Left ventricle myocardium inferior (tissue), 1 donor: Measurements from ENCODE around the gene ARL3. TPM values are rescaled to one million over a fixed set of nuclear protein-coding genes. Genes with fewer than 3 reads are reported as not detected.

ENCODE experiments used
- DNase-seq: peaks from one replicate; pipeline ENCODE4 v3.0.0-alpha.2; 2020
- H3K27ac ChIP-seq: fragments of 200-600 bp; replicated peaks from 2 replicates; pipeline ENCODE4 v1.8.0; 2021
- H3K27me3 ChIP-seq: fragments of 200-600 bp; 2 replicates; pipeline ENCODE4 v1.8.0; 2021; ENCODE audit warnings: low read depth
- H3K36me3 ChIP-seq: fragments of 200-600 bp; 2 replicates; pipeline ENCODE4 v1.8.0; 2021
- H3K4me1 ChIP-seq: fragments of 200-600 bp; 2 replicates; pipeline ENCODE4 v1.8.0; 2021
- H3K4me3 ChIP-seq: fragments of 200-600 bp; 2 replicates; pipeline ENCODE4 v1.8.0; 2021; ENCODE audit warnings: mild to moderate bottlenecking, moderate library complexity
- H3K9me3 ChIP-seq: fragments of 200-600 bp; replicated peaks from 2 replicates; pipeline ENCODE4 v1.8.0; 2021
- intact Hi-C: fragments of 100-400 bp; cut with micrococcal nuclease; formaldehyde crosslinking; loops from one replicate; pipeline ENCODE4 v1.11.0; 2022
- total RNA-seq: library from RNA; stranded (reverse); fragmentation: NEBNext Ultra II Directional; extraction: Animal tissue kit (Norgen Biotek cat#: 25700); gene quantifications from one replicate; pipeline ENCODE4 v1.2.1, GENCODE V29; 2021
- TF ChIP-seq, protein P1 (sequence below): fragments of 200-600 bp; IDR thresholded peaks from 2 replicates; pipeline ENCODE4 v1.8.0; 2021; ENCODE audit warnings: antibody characterized with exemption, mild to moderate bottlenecking, borderline replicate concordance
- donor health status: DM: no; HTN: yes; CAD: no; lungs with severe emphysema.

ARL3 gene
- total RNA-seq, 1 donor from 2014 or later: 13.4 TPM

DNA sequence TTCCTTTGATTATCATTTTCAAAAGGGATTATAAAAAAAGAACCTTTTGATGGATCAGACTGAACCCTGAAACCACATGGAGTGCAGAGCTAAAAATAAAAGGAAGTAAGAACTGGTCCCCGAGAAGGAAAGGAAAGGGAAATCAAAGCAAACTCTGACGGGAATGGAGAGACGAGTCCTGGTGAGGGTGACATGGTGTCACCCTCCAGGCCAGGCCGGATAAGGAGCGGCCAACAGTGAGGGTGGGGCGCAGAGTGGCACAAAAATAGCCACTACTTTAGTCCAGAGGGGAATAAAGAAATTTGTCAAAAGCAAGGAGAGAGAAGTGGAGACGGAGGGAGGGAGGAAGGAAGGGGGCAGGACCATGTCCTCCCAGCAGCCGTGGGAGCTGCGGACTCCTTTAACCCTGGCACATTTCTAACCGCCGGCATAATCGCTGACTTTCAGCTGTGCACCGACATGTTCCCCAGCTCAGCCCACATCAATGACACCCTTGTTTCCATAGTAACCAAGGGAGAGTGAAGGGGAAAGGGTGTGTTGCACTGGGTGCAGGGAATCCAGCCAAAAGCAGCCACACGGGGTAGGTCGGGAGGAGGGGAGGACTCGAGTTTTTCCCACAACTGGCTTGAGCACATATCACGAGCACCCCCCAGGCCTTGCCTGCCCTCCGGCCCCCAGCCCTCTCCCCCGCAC lies 40.2 kb downstream of the ARL3 start:
- intact Hi-C loops: no loop called here
- no peaks in the 10 kb centered on the region for H3K36me3 ChIP-seq
- H3K9me3 ChIP-seq: no peaks in the 10 kb centered on the region
- peak; percentile 70 for DNase-seq
- H3K27me3 ChIP-seq: no peaks in the 10 kb centered on the region
- peak overlapping the region; percentile 93 for H3K27ac ChIP-seq
- TF ChIP-seq, protein P1, sequence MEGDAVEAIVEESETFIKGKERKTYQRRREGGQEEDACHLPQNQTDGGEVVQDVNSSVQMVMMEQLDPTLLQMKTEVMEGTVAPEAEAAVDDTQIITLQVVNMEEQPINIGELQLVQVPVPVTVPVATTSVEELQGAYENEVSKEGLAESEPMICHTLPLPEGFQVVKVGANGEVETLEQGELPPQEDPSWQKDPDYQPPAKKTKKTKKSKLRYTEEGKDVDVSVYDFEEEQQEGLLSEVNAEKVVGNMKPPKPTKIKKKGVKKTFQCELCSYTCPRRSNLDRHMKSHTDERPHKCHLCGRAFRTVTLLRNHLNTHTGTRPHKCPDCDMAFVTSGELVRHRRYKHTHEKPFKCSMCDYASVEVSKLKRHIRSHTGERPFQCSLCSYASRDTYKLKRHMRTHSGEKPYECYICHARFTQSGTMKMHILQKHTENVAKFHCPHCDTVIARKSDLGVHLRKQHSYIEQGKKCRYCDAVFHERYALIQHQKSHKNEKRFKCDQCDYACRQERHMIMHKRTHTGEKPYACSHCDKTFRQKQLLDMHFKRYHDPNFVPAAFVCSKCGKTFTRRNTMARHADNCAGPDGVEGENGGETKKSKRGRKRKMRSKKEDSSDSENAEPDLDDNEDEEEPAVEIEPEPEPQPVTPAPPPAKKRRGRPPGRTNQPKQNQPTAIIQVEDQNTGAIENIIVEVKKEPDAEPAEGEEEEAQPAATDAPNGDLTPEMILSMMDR: peak; percentile 8
- peaks cover 100% of the 10 kb centered on the region for H3K4me1 ChIP-seq
- peak overlapping the region; percentile 53 for H3K4me3 ChIP-seq

DNA sequence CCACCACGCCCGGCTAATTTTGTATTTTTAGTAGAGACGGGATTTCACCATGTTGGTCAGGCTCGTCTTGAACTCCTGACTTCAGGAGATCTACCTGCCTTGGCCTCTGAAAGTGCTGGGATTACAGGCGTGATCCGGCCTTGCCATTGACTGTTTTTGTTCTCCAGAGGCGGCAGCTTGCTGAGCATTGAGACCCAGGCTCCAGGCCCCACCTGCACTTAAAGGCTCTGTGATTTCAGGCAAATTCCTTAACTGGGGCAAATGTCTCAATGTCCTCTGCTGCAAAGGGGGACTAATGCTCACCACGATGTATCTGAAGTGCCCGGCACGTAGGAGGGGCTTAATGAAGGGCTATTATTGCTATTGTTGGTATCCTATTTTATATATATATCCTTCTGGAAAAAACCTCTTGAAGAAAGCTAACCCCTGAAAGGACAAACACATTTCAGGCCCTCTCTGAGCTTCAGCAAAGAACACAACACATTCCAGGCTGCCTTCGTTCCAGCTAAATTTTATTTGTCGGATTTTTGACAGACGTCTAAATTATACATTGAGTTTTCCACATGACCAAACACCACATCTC lies 40.9 kb downstream of the ARL3 start:
- DNase-seq: no peak
- intact Hi-C loops: no loop called here
- peaks cover 100% of the 10 kb centered on the region for H3K4me1 ChIP-seq
- H3K27me3 ChIP-seq: no peaks in the 10 kb centered on the region
- TF ChIP-seq, protein P1: no peak
- peak overlapping the region; percentile 93 for H3K27ac ChIP-seq
- no peaks in the 10 kb centered on the region for H3K36me3 ChIP-seq
- H3K4me3 ChIP-seq: peak overlapping the region; percentile 53
- H3K9me3 ChIP-seq: no peaks in the 10 kb centered on the region

DNA sequence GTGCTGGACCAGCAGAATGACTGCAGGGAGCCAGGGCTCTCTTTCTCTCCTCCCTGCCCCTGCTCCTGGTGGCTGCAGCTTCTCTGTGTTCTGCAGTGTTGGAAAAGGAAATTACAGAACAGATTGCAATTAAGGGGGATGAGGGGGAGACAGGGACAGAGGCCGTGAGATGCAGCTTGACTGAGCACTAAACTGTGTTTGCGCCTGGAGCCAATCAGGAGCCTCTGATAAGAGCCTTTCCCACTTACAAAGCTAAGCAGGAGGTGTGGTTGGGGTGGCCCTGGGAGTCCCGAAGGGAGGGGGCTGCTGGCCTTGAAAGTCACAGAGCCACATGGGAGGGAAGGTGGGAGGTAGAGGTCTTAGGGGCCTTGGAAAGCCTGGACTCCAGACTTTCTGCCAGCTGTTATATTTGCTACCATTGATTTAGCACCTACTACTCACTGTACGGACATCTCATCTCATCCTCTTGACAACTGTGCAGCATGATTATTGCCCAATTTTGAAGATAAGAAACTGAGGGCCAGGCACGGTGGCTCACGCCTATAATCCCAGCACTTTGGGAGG lies 43.2 kb downstream of the ARL3 start:
- Histone ChIP-seq H3K9me3 (no peaks in the 10 kb centered on the region), H3K4me3 (no peak overlapping the region), H3K27ac (peak overlapping the region; percentile 89), H3K27me3 (no peaks in the 10 kb centered on the region), H3K36me3 (no peaks in the 10 kb centered on the region), H3K4me1 (peaks cover 78% of the 10 kb centered on the region)
- TF ChIP-seq, protein P1: no peak
- no peak for DNase-seq
- intact Hi-C loops: no loop called here

DNA sequence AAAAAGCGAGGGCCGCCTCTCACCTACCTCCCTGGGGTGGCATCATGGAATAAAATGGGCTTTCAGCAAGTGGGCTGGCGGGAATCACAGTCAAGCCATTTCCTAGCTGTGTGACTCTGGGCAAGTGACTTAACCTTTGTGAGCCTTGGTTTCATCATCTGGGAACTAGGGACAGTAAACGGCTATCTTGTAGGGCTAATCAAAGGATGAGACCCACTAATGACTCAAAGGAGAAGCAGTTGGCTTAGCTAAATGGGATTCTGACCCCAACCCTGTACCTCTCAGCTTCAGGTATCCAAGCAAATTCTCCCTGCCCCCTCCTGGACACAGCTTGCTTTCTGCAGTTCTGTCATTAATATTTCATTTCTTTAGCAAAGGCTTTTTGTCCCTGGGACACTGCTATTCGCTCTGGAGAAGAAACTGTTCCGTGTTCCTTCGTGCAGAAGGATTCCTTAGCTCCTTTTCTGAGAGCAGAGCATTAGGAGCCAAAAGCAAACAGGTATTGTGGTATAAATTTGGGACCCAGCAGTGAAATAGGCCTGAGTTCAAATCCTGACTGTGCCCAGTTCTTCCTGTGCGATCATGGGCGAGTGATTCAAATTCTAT lies 44.0 kb downstream of the ARL3 start:
- Histone ChIP-seq H3K36me3 (no peaks in the 10 kb centered on the region), H3K27ac (peak overlapping the region; percentile 89), H3K27me3 (no peaks in the 10 kb centered on the region), H3K9me3 (no peaks in the 10 kb centered on the region), H3K4me1 (peaks cover 70% of the 10 kb centered on the region), H3K4me3 (no peak overlapping the region)
- TF ChIP-seq, protein P1: peak; percentile 11
- intact Hi-C loops: no loop called here
- DNase-seq: no peak

DNA sequence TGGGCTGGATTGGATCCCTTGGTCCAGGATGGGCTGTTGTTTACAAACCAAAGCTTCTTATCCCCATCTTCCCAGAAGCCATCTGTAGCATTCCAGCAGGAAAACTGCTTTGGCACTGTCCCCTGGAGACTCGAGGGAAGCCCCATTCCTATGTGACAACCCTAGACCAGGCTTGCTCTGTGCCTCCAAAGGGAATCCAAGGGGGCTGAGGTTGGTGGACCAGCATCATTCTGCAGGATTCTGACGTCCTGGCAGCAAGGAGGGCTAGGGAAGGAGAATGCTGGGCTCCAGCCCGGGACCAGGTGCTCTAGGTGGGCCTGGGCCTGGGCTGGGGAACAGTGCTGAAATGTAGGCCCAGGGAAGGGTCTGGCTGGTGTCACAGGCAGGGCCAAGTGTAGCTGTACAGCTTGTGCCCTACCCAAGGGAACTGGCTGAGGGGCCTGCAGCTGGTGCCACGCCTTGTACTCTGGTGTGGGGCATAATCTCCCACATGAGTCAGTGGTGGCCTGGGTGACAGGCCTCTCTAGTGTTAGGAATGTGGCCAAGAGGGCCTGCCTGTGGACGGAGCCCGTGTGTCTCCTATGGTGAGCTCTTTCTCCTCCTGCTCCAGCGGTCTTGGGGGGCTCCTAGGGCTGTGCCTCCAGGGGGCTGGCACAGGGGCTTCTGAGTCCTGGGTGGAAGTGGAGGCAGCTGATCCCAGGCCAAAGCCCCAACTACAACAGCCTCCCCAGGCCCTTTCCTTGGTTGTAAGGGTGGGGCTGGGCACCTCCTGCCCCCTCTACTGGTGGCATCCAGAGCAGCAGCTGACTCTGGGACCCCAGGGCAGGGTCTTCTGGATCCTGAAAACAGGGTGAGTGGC lies 44.8 kb downstream of the ARL3 start:
- no peak overlapping the region for H3K4me3 ChIP-seq
- intact Hi-C loops: no loop called here
- H3K4me1 ChIP-seq: peaks cover 63% of the 10 kb centered on the region
- no peaks in the 10 kb centered on the region for H3K27me3 ChIP-seq
- TF ChIP-seq, protein P1: peak; percentile 66
- H3K36me3 ChIP-seq: no peaks in the 10 kb centered on the region
- DNase-seq: peak; percentile 65
- H3K9me3 ChIP-seq: no peaks in the 10 kb centered on the region
- peak overlapping the region; percentile 89 for H3K27ac ChIP-seq
